Measurements from ENCODE around the gene TBC1D24.

- TF ChIP-seq POLR2A (IDR thresholded peaks at IDR 0.05; ENCODE audit: borderline replicate concordance, extremely low read depth, insufficient read depth, insufficient read length) (no peak), CTCF (IDR thresholded peaks at IDR 0.05 in 2 of 3, conservative IDR thresholded peaks at IDR 0.05 in 1 of 3; ENCODE audit: borderline replicate concordance in 1 of 3, insufficient read depth in 1 of 3, low read depth in 2 of 3, low read length in 2 of 3) (no peak)
These were observed 17.0 kb upstream of the TBC1D24 start for GRCh38 chr16:2457946-2458345.
